CD4-positive, alpha-beta T cell treated with Interleukin-4 for 1 hour (primary cell): Measurements from ENCODE around the gene VTA1.
"Not testable (repeated sequence)": the region's sequence is repeated elsewhere in the genome, so short reads cannot be mapped to it uniquely, and the experiment has no call there.

Experiments
- DNase-seq, 2 donors: peaks; one replicate each; pipeline ENCODE4 v3.0.0-alpha.2; 2020 to 2022

VTA1 gene

GRCh38 chr6:142229518-142230270, 82.6 kb downstream of the VTA1 start:
- DNase-seq, result not testable (repeated sequence)

GRCh38 chr6:142232206-142233044, 85.4 kb downstream of the VTA1 start:
- DNase-seq, result peak; percentile 42 to 53

GRCh38 chr6:142233945-142234682, 87.1 kb downstream of the VTA1 start:
- no peak for DNase-seq

GRCh38 chr6:142235272-142235671, 88.2 kb downstream of the VTA1 start:
- DNase-seq, result no peak

- DNase-seq, result no peak
Observed at GRCh38 chr6:142235791-142236190, 88.7 kb downstream of the VTA1 start.

- no peak for DNase-seq
Observed at GRCh38 chr6:142236691-142237090, 89.6 kb downstream of the VTA1 start.

- DNase-seq, result no peak
Observed at GRCh38 chr6:142238881-142239280, 91.8 kb downstream of the VTA1 start.

- DNase-seq, result no peak
Observed at GRCh38 chr6:142240179-142240578, 93.1 kb downstream of the VTA1 start.

- no peak for DNase-seq
Observed at GRCh38 chr6:142241061-142241460, 94.0 kb downstream of the VTA1 start.

GRCh38 chr6:142242269-142242668, 95.2 kb downstream of the VTA1 start:
- no peak for DNase-seq

- no peak for DNase-seq
Observed at GRCh38 chr6:142246960-142247359, 99.9 kb downstream of the VTA1 start.

GRCh38 chr6:142249266-142249665, 102.2 kb downstream of the VTA1 start:
- no peak for DNase-seq

GRCh38 chr6:142251930-142252445, 104.9 kb downstream of the VTA1 start:
- DNase-seq, result no peak

- DNase-seq, result no peak
Observed at GRCh38 chr6:142254513-142254912, 107.5 kb downstream of the VTA1 start.

- DNase-seq, result no peak
Observed at GRCh38 chr6:142255785-142256184, 108.7 kb downstream of the VTA1 start.

GRCh38 chr6:142258305-142258704, 111.2 kb downstream of the VTA1 start:
- no peak for DNase-seq

GRCh38 chr6:142258757-142259156, 111.7 kb downstream of the VTA1 start:
- no peak for DNase-seq

GRCh38 chr6:142260748-142261147, 113.7 kb downstream of the VTA1 start:
- no peak for DNase-seq

GRCh38 chr6:142262231-142262630, 115.2 kb downstream of the VTA1 start:
- DNase-seq, result no peak

GRCh38 chr6:142265476-142265875, 118.4 kb downstream of the VTA1 start:
- DNase-seq, result no peak

- no peak for DNase-seq
Observed at GRCh38 chr6:142266060-142266459, 119.0 kb downstream of the VTA1 start.

- no peak for DNase-seq
Observed at GRCh38 chr6:142271476-142271875, 124.4 kb downstream of the VTA1 start.
